Activated B cell treated with CpG ODN at 0.5 μM for 24 hours (primary cell): ENCODE data around the gene SMOC2. TPM values are rescaled to one million over a fixed set of nuclear protein-coding genes. Genes with fewer than 3 reads are reported as not detected.

Experiments used
- ATAC-seq: fragments of 200-7000 bp; cut with Tn5 transposase; one replicate; pipeline ENCODE4 v1.10.0; 2021; ENCODE audit warnings: low read depth, mild to moderate bottlenecking, moderate library complexity
- CTCF ChIA-PET: fragments of 350-600 bp; sonication (Branson Sonifier 250); formaldehyde crosslinking; loops from one replicate; lab custom pipeline; 2021; ENCODE audit warnings: antibody characterized with exemption; lab: Charles Lee
- POLR2A ChIA-PET: fragments of 350-600 bp; sonication (Branson Sonifier 250); formaldehyde crosslinking; loops from one replicate; lab custom pipeline; 2021; ENCODE audit warnings: antibody characterized with exemption; lab: Charles Lee
- DNase-seq: peaks from one replicate; pipeline ENCODE4 v3.0.0; 2022
- H3K27ac Mint-ChIP-seq: one replicate; pipeline ENCODE4 v1.8.0; 2020; ENCODE audit warnings: mixed read lengths
- H3K27me3 Mint-ChIP-seq: one replicate; pipeline ENCODE4 v1.8.0; 2021; ENCODE audit warnings: mixed read lengths
- H3K36me3 Mint-ChIP-seq: one replicate; pipeline ENCODE4 v1.8.0; 2021; ENCODE audit warnings: low read depth, mixed read lengths
- H3K4me1 Mint-ChIP-seq: one replicate; pipeline ENCODE4 v1.8.0; 2021; ENCODE audit warnings: mixed read lengths
- H3K4me3 Mint-ChIP-seq: one replicate; pipeline ENCODE4 v1.8.0; 2020; ENCODE audit warnings: mild to moderate bottlenecking, mixed read lengths
- H3K9me3 Mint-ChIP-seq: one replicate; pipeline ENCODE4 v1.8.0; 2020; ENCODE audit warnings: mixed read lengths
- CTCF ChIP-seq: fragments of 200-600 bp; IDR thresholded peaks from one replicate; pipeline ENCODE4 v1.8.0; 2022; ENCODE audit warnings: antibody characterized with exemption, mild to moderate bottlenecking
- intact Hi-C: fragments of 100-400 bp; cut with micrococcal nuclease; formaldehyde crosslinking; loops from one replicate; pipeline ENCODE4 v1.15.1; 2024
- total RNA-seq: library from RNA; stranded (reverse); gene quantifications from 2 replicates; pipeline ENCODE4 v1.2.3, GENCODE V29; 2022

Gene SMOC2
- total RNA-seq, 1 donor from 2014 or later = not detected

DNA sequence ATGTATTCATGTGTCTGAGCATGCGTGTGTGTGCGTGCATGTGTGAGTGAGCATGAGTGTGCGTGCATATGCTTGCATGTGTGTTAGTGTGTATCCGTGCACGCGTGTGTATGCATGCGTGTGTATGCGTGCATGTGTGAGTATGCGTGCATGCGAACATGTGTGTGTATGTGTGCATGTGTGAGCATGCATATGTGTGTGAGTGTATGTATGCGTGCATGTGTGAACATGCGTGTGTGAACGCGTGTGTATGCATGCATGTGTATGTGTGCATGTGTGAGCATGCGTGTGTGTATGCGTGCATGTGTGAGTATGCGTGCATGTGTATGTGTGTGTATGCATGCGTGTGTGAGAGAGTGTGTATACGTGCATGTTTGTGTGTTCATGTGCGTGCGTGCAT lies 77.9 kb downstream of the SMOC2 start:
- Mint-ChIP-seq H3K27me3 (no peaks in the 10 kb centered on the region), H3K36me3 (no peaks in the 10 kb centered on the region), H3K27ac (no peak overlapping the region), H3K4me1 (no peaks in the 10 kb centered on the region), H3K9me3 (no peaks in the 10 kb centered on the region), H3K4me3 (no peak overlapping the region)
- DNase-seq (no peak), ATAC-seq (no peak)
- ChIA-PET POLR2A (no interaction called here), CTCF (no interaction called here)
- intact Hi-C loops = no loop called here
- no peak for TF ChIP-seq CTCF

DNA sequence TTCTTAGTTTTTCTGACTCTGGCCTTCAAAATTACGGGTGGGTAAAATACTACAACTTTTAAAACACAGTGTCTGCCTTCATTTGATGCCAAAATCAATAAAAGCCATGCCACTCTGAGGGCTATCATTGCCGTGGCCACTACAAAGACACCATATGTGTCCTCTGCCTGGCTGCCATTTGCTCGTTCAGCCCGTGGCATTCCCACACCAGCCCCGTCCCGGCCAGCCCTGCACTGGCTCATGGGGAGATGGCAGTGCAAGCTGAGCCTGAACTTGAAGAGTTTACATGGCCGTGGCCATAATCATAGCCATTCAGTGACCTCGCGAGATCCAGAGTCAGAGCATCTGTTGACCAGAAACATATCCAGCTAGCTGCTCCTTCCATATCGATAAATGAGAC lies 79.2 kb downstream of the SMOC2 start:
- POLR2A ChIA-PET = no interaction called here
- no peak overlapping the region for H3K27ac Mint-ChIP-seq
- H3K4me3 Mint-ChIP-seq = no peak overlapping the region
- intact Hi-C loops = no loop called here
- H3K4me1 Mint-ChIP-seq = no peaks in the 10 kb centered on the region
- no peaks in the 10 kb centered on the region for H3K9me3 Mint-ChIP-seq
- H3K36me3 Mint-ChIP-seq = no peaks in the 10 kb centered on the region
- no peak for TF ChIP-seq CTCF
- H3K27me3 Mint-ChIP-seq = no peaks in the 10 kb centered on the region
- ATAC-seq = no peak
- DNase-seq = no peak
- CTCF ChIA-PET = no interaction called here

GRCh38 chr6:168524571-168525001 lies 83.6 kb downstream of the SMOC2 start:
- Mint-ChIP-seq H3K4me1 (peaks cover 5% of the 10 kb centered on the region), H3K27me3 (peaks cover 3% of the 10 kb centered on the region), H3K36me3 (no peaks in the 10 kb centered on the region), H3K4me3 (no peak overlapping the region), H3K27ac (no peak overlapping the region), H3K9me3 (no peaks in the 10 kb centered on the region)
- DNase-seq = no peak
- no peak for TF ChIP-seq CTCF
- CTCF ChIA-PET = no interaction called here
- ATAC-seq = no peak
- POLR2A ChIA-PET = no interaction called here
- intact Hi-C loops = no loop called here

GRCh38 chr6:168525114-168525513 lies 84.1 kb downstream of the SMOC2 start:
- Mint-ChIP-seq H3K4me3 (no peak overlapping the region), H3K36me3 (no peaks in the 10 kb centered on the region), H3K27ac (no peak overlapping the region), H3K9me3 (no peaks in the 10 kb centered on the region), H3K27me3 (peaks cover 3% of the 10 kb centered on the region), H3K4me1 (peaks cover 5% of the 10 kb centered on the region)
- intact Hi-C loops = no loop called here
- DNase-seq (no peak), ATAC-seq (no peak)
- ChIA-PET CTCF (no interaction called here), POLR2A (no interaction called here)
- TF ChIP-seq CTCF = no peak

- H3K4me1 Mint-ChIP-seq = peaks cover 5% of the 10 kb centered on the region
- H3K4me3 Mint-ChIP-seq = no peak overlapping the region
- H3K9me3 Mint-ChIP-seq = no peaks in the 10 kb centered on the region
- intact Hi-C loops = no loop called here
- TF ChIP-seq CTCF = no peak
- ChIA-PET POLR2A (no interaction called here), CTCF (no interaction called here)
- ATAC-seq = no peak
- no peak overlapping the region for H3K27ac Mint-ChIP-seq
- peaks cover 3% of the 10 kb centered on the region for H3K27me3 Mint-ChIP-seq
- no peak for DNase-seq
- no peaks in the 10 kb centered on the region for H3K36me3 Mint-ChIP-seq
These were observed 85.1 kb downstream of the SMOC2 start for GRCh38 chr6:168525926-168526630.
